Thyroid gland (tissue), 4 donors: ENCODE results near the gene PTPRZ1. TPM values are rescaled to one million over a fixed set of nuclear protein-coding genes. Genes with fewer than 3 reads are reported as not detected.

ENCODE experiments used
- DNase-seq, 2 donors: peaks; one replicate each; pipeline ENCODE4 v3.0.0-alpha.2; 2019
- H3K27ac ChIP-seq, 3 donors: fragments of 200-600 bp; sonication (generic); 1 replicate in 2 of 3; 2 replicates in 1 of 3; pipeline ENCODE4 v1.5.1; 2016 to 2019; ENCODE audit warnings: mild to moderate bottlenecking in 1 of 3, moderate library complexity in 1 of 3
- H3K27me3 ChIP-seq: fragments of 200-600 bp; sonication (generic); one replicate; pipeline ENCODE4 v1.5.1; 2019
- H3K36me3 ChIP-seq, 2 donors: fragments of 200-600 bp; sonication (generic); one replicate each; pipeline ENCODE4 v1.5.1; 2016 to 2019
- H3K4me1 ChIP-seq, 2 donors: fragments of 200-600 bp; sonication (generic); one replicate each; pipeline ENCODE4 v1.5.1; 2017 to 2019
- H3K4me3 ChIP-seq, 3 donors: fragments of 200-600 bp; sonication (generic); replicated peaks in 1 of 3; 1 replicate in 2 of 3; 2 replicates in 1 of 3; pipeline ENCODE4 v1.5.1; 2016; ENCODE audit warnings: mild to moderate bottlenecking in 1 of 3
- H3K9me3 ChIP-seq: fragments of 200-600 bp; sonication (generic); one replicate; pipeline ENCODE4 v1.5.1; 2017
- POLR2A ChIP-seq, 2 donors: fragments of 450-650 bp; IDR thresholded peaks; one replicate each; pipeline ENCODE4 v1.6.1; 2017; ENCODE audit warnings: antibody characterized with exemption in 2 of 2, mild to moderate bottlenecking in 2 of 2, moderate library complexity in 1 of 2
- WGBS, 2 donors: methylation state at CpG; one replicate each; pipeline ENCODE4 v1.1.5; 2017; 5-methylcytosine and 5-hydroxymethylcytosine counted together
- intact Hi-C: fragments of 100-400 bp; cut with DNase I; formaldehyde crosslinking; loops from one replicate; pipeline ENCODE4 v1.15.1; 2023
- total RNA-seq, 4 donors: library from RNA; depleted of rRNA; stranded (reverse); fragments of >200 nt; gene quantifications; one replicate each; pipeline ENCODE4 v1.2.3, GENCODE V29; 2016
- TF ChIP-seq, protein P1 (sequence below), 6 experiments: fragments of 200-600 bp in 3 of 6; fragments of 450-650 bp in 3 of 6; sonication (generic) in 3 of 6; IDR thresholded peaks; one replicate each; pipeline ENCODE4 v1.5.1; 2016 to 2019; ENCODE audit warnings: antibody characterized with exemption in 6 of 6, mild to moderate bottlenecking in 2 of 6, inconsistent platforms in 1 of 6, moderate library complexity in 1 of 6

Gene PTPRZ1
- total RNA-seq, 4 donors from 2014 or later: 0.10 to 0.67 (median 0.11) TPM; not detected in 1

GRCh38 chr7:122035876-122036275, 162.9 kb downstream of the PTPRZ1 start:
- TF ChIP-seq, protein P1, sequence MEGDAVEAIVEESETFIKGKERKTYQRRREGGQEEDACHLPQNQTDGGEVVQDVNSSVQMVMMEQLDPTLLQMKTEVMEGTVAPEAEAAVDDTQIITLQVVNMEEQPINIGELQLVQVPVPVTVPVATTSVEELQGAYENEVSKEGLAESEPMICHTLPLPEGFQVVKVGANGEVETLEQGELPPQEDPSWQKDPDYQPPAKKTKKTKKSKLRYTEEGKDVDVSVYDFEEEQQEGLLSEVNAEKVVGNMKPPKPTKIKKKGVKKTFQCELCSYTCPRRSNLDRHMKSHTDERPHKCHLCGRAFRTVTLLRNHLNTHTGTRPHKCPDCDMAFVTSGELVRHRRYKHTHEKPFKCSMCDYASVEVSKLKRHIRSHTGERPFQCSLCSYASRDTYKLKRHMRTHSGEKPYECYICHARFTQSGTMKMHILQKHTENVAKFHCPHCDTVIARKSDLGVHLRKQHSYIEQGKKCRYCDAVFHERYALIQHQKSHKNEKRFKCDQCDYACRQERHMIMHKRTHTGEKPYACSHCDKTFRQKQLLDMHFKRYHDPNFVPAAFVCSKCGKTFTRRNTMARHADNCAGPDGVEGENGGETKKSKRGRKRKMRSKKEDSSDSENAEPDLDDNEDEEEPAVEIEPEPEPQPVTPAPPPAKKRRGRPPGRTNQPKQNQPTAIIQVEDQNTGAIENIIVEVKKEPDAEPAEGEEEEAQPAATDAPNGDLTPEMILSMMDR (IDR thresholded peaks at IDR 0.05): no peak
- no peak for TF ChIP-seq POLR2A (IDR thresholded peaks at IDR 0.05)
- Histone ChIP-seq H3K27me3 (no peaks in the 10 kb centered on the region), H3K27ac (no peak overlapping the region), H3K9me3 (no peaks in the 10 kb centered on the region), H3K36me3 (no peaks in the 10 kb centered on the region), H3K4me1 (no peaks in the 10 kb centered on the region), H3K4me3 (no peak overlapping the region)
- DNase-seq: no peak
- WGBS, 2 donors: 83 to 92% methylated on average over 1 of the region's 1 CpG
- intact Hi-C loops: no loop called here

GRCh38 chr7:122038134-122038533, 165.2 kb downstream of the PTPRZ1 start:
- H3K4me1 ChIP-seq: no peaks in the 10 kb centered on the region
- DNase-seq: no peak
- H3K4me3 ChIP-seq: no peak overlapping the region
- no peaks in the 10 kb centered on the region for H3K36me3 ChIP-seq
- H3K27ac ChIP-seq: no peak overlapping the region
- H3K27me3 ChIP-seq: no peaks in the 10 kb centered on the region
- intact Hi-C loops: no loop called here
- TF ChIP-seq, protein P1 (IDR thresholded peaks at IDR 0.05): no peak
- no peak for TF ChIP-seq POLR2A (IDR thresholded peaks at IDR 0.05)
- H3K9me3 ChIP-seq: no peaks in the 10 kb centered on the region
- 75 to 79% methylated on average over 3 of the region's 3 CpGs for WGBS, 2 donors

GRCh38 chr7:122038904-122039303, 165.9 kb downstream of the PTPRZ1 start:
- Histone ChIP-seq H3K36me3 (no peaks in the 10 kb centered on the region), H3K27ac (no peak overlapping the region)

DNA sequence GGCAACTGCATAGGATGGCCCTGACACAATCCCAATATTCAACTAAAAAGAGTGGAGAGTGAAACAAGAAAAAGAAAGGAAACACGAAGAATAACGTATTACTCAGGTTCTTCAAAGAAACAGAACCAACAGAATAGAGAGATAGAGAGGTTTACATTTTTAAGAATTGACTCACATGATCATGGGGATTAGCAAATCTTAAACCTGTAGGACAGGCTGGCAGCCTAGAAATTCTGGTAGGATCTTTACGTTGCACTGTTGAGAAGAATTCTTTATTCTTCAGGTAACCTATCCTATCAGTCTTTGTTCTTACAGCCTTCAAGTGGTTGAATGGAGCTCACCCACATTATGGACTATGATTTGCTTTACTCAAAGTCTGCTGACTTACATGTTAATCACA, 167.2 kb downstream of the PTPRZ1 start:
- no peaks in the 10 kb centered on the region for H3K36me3 ChIP-seq
- DNase-seq: no peak
- intact Hi-C loops: no loop called here
- no peak overlapping the region for H3K4me3 ChIP-seq
- no peaks in the 10 kb centered on the region for H3K4me1 ChIP-seq
- WGBS, 2 donors: 89 to 90% methylated on average over 3 of the region's 3 CpGs
- no peaks in the 10 kb centered on the region for H3K9me3 ChIP-seq
- H3K27me3 ChIP-seq: no peaks in the 10 kb centered on the region
- no peak overlapping the region for H3K27ac ChIP-seq
- TF ChIP-seq, protein P1 (IDR thresholded peaks at IDR 0.05): no peak
- no peak for TF ChIP-seq POLR2A (IDR thresholded peaks at IDR 0.05)

More at GRCh38 chr7:122038904-122039303, 165.9 kb downstream of the PTPRZ1 start:
- Histone ChIP-seq H3K4me3 (no peak overlapping the region), H3K4me1 (no peaks in the 10 kb centered on the region), H3K27me3 (no peaks in the 10 kb centered on the region), H3K9me3 (no peaks in the 10 kb centered on the region)
- 86 to 87% methylated on average over 3 of the region's 3 CpGs for WGBS, 2 donors
- TF ChIP-seq POLR2A (IDR thresholded peaks at IDR 0.05): no peak
- TF ChIP-seq, protein P1 (IDR thresholded peaks at IDR 0.05): no peak
- intact Hi-C loops: no loop called here
- DNase-seq: no peak

- intact Hi-C loops: no loop called here
- Histone ChIP-seq H3K27ac (no peak overlapping the region), H3K4me1 (no peaks in the 10 kb centered on the region), H3K36me3 (no peaks in the 10 kb centered on the region), H3K27me3 (no peaks in the 10 kb centered on the region), H3K4me3 (no peak overlapping the region), H3K9me3 (no peaks in the 10 kb centered on the region)
- 90 to 92% methylated on average over 3 of the region's 3 CpGs for WGBS, 2 donors
- TF ChIP-seq, protein P1 (IDR thresholded peaks at IDR 0.05): no peak
- TF ChIP-seq POLR2A (IDR thresholded peaks at IDR 0.05): no peak
- DNase-seq: no peak
These were observed 173.4 kb downstream of the PTPRZ1 start for GRCh38 chr7:122046402-122046801.
